GM23248 (cell line): ENCODE results near the gene PGAP6. TPM values are rescaled to one million over a fixed set of nuclear protein-coding genes. Genes with fewer than 3 reads are reported as not detected.

Experiments
- DNase-seq: peaks from one replicate; pipeline ENCODE4 v3.0.0-alpha.2; 2015
- H2AFZ ChIP-seq: fragments of 200-600 bp; sonication (generic); 2 replicates; pipeline ENCODE4 v1.6.1; 2016; ENCODE audit warnings: antibody characterized with exemption
- H3F3A ChIP-seq: fragments of 200-600 bp; sonication (generic); 2 replicates; pipeline ENCODE4 v1.6.1; 2016; ENCODE audit warnings: mild to moderate bottlenecking, antibody characterized with exemption, mixed run types; ENCODE audit not compliant: insufficient read depth
- H3K27ac ChIP-seq: fragments of 200-600 bp; sonication (generic); 2 replicates; pipeline ENCODE4 v1.5.1; 2016; ENCODE audit warnings: mild to moderate bottlenecking
- H3K27me3 ChIP-seq: fragments of 200-600 bp; sonication (generic); replicated peaks from 2 replicates; pipeline ENCODE4 v1.6.1; 2016; ENCODE audit warnings: mild to moderate bottlenecking; ENCODE audit not compliant: insufficient read depth
- H3K36me3 ChIP-seq: fragments of 200-600 bp; sonication (generic); 2 replicates; pipeline ENCODE4 v1.6.1; 2016; ENCODE audit warnings: low read depth, mild to moderate bottlenecking
- H3K4me1 ChIP-seq: fragments of 200-600 bp; sonication (generic); 2 replicates; pipeline ENCODE4 v1.6.1; 2016; ENCODE audit warnings: mild to moderate bottlenecking; ENCODE audit not compliant: insufficient read depth
- H3K4me2 ChIP-seq: fragments of 200-600 bp; sonication (generic); one replicate; pipeline ENCODE4 v1.6.1; 2016; ENCODE audit warnings: mild to moderate bottlenecking; ENCODE audit not compliant: unreplicated experiment
- H3K4me3 ChIP-seq: fragments of 200-600 bp; sonication (generic); 2 replicates; pipeline ENCODE4 v1.5.1; 2016; ENCODE audit warnings: mild to moderate bottlenecking
- H3K79me2 ChIP-seq: fragments of 200-600 bp; sonication (generic); 2 replicates; pipeline ENCODE4 v1.6.1; 2016; ENCODE audit warnings: mild to moderate bottlenecking; ENCODE audit not compliant: insufficient read depth
- H3K9ac ChIP-seq: fragments of 200-600 bp; sonication (generic); 2 replicates; pipeline ENCODE4 v1.6.1; 2016; ENCODE audit warnings: mild to moderate bottlenecking
- H3K9me2 ChIP-seq: fragments of 200-600 bp; sonication (generic); 2 replicates; pipeline ENCODE4 v1.6.1; 2016; ENCODE audit warnings: mixed run types, mild to moderate bottlenecking, moderate library complexity; ENCODE audit not compliant: insufficient read depth
- H3K9me3 ChIP-seq: fragments of 200-600 bp; sonication (generic); one replicate; pipeline ENCODE4 v1.6.1; 2017; ENCODE audit warnings: low read depth
- H4K20me1 ChIP-seq: fragments of 200-600 bp; sonication (generic); 2 replicates; pipeline ENCODE4 v1.6.0; 2016; ENCODE audit not compliant: insufficient read depth
- EZH2 ChIP-seq: fragments of 200-600 bp; sonication (generic); IDR thresholded peaks from 2 replicates; pipeline ENCODE4 v1.6.1; 2018; ENCODE audit warnings: antibody characterized with exemption, mild to moderate bottlenecking; ENCODE audit not compliant: insufficient read depth, poor library complexity, severe bottlenecking
- EZH2phosphoT487 ChIP-seq: fragments of 200-600 bp; sonication (generic); IDR thresholded peaks from 2 replicates; pipeline ENCODE4 v1.6.1; 2018; ENCODE audit warnings: antibody characterized with exemption, moderate library complexity, mild to moderate bottlenecking, low read depth; ENCODE audit not compliant: insufficient read depth
- WGBS, 2 experiments: methylation state at CpG; one replicate each; pipeline ENCODE4 v1.1.6; 2015 to 2017; ENCODE audit warnings: low lambda C conversion rate in 2 of 2, low coverage in 1 of 2; ENCODE audit errors: missing lambda C conversion rate in 2 of 2; 5-methylcytosine and 5-hydroxymethylcytosine counted together
- in situ Hi-C: fragments of 300-500 bp; cut with MboI; formaldehyde crosslinking; loops from 2 replicates; pipeline ENCODE4 v1.15.0; 2020
- polyA plus RNA-seq: library from polyadenylated mRNA; unstranded; fragments of >200 nt; fragmentation: Nextera tagmentation; extraction: Ambion mirVana; gene quantifications from 2 replicates; pipeline ENCODE4 v1.2.1, GENCODE V29; 2016
- total RNA-seq: library from RNA; depleted of rRNA; stranded (reverse); fragments of >200 nt; shearing (Covaris generic); gene quantifications from 2 replicates; pipeline ENCODE4 v1.2.3, GENCODE V29; 2014; rRNA removed

Gene PGAP6
- total and polyA plus RNA-seq, 2 experiments from 2014 or later: 16.4 to 78.4 TPM

DNA sequence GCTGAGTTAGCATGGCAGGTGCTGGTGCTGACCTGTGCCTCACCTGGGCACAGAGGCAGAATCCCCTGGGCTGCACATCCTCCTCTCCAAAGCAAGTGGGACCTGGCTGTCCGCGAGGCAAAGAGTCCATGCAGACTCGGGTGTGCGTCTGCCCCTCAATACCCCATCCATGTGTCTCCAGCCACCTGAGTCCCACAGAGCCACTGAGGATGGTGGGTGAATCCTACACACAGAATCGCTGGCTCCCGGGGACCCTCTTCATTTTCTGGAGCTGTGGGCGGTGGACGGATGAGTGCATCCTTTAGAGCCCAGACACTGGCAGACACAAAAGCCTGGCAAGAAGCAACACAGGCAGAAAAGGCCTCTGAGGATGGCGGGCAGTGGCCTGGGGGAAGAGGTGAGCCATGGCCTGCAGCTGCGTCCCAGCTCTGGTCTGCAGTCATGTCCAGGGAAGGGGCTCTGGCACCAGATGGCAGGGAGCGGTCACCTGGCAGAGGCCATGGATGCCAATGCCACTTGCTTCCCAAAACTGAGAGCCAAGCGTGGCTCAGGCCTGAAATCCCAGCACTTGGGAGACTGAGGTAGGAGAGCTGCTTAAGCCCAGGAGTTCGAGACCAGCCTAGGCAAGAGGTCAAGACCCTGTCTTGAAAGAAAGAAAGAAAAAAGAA is 59.2 kb downstream of the PGAP6 start:
- H3K9me2 ChIP-seq: no peaks in the 10 kb centered on the region
- H4K20me1 ChIP-seq: peaks cover 8% of the 10 kb centered on the region
- 91 to 93% methylated on average over 13 of the region's 13 CpGs for WGBS, 2 experiments
- H3K4me3 ChIP-seq: no peak overlapping the region
- peaks cover 5% of the 10 kb centered on the region; the same call in 1 of the 2 replicates for H3K4me1 ChIP-seq
- H3K27ac ChIP-seq: no peak overlapping the region
- H3K9me3 ChIP-seq: no peaks in the 10 kb centered on the region
- H3K79me2 ChIP-seq: peaks cover 94% of the 10 kb centered on the region
- H2AFZ ChIP-seq: no peak overlapping the region
- no peak for TF ChIP-seq EZH2
- TF ChIP-seq EZH2phosphoT487: no peak
- DNase-seq: no peak
- peaks cover 7% of the 10 kb centered on the region; the same call in 1 of the 2 replicates for H3F3A ChIP-seq
- in situ Hi-C loops: no loop called here
- no peak overlapping the region for H3K9ac ChIP-seq
- H3K27me3 ChIP-seq: no peaks in the 10 kb centered on the region
- H3K4me2 ChIP-seq: no peak overlapping the region
- H3K36me3 ChIP-seq: no peaks in the 10 kb centered on the region

DNA sequence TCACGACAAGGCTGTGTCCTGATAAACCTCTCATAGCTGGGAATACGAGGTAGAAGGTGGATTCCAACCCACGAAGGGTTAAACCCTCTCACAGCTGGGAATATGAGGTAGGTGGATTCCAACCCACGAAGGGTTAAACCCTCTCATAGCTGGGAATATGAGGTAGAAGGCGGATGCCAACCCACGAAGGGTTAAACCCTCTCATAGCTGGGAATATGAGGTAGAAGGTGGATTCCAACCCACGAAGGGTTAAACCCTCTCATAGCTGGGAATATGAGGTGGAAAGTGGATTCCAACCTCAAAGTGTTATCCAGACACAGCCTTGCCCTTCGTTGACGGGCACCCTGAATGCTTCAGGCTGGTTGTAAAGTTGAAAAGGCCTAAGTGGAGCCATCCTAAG is 60.2 kb downstream of the PGAP6 start:
- in situ Hi-C loops: no loop called here

More for the DNA sequence above, 60.2 kb downstream of the PGAP6 start:
- Histone ChIP-seq H3K27ac (no peak overlapping the region), H2AFZ (no peak overlapping the region), H3K9me2 (no peaks in the 10 kb centered on the region), H3K36me3 (no peaks in the 10 kb centered on the region), H3K4me1 (no peaks in the 10 kb centered on the region), H3K9ac (no peak overlapping the region), H3K4me2 (no peak overlapping the region), H3F3A (peaks cover 7% of the 10 kb centered on the region; the same call in 1 of the 2 replicates), H4K20me1 (peaks cover 8% of the 10 kb centered on the region), H3K9me3 (no peaks in the 10 kb centered on the region), H3K4me3 (no peak overlapping the region), H3K27me3 (no peaks in the 10 kb centered on the region), H3K79me2 (peaks cover 95% of the 10 kb centered on the region)
- no peak for DNase-seq
- TF ChIP-seq EZH2 (no peak), EZH2phosphoT487 (no peak)
- 77 to 80% methylated on average over 9 of the region's 9 CpGs for WGBS, 2 experiments

Other genes starting within 250 kb of the PGAP6 start
- 6.4 and 10.6 TPM in 2 replicates for gene NPRL3, start 243.3 kb downstream of the PGAP6 start, total RNA-seq
- 11.6 and 13.6 TPM in 2 replicates for gene NPRL3, start 243.3 kb downstream of the PGAP6 start, polyA plus RNA-seq
- not detected in 2 replicates for gene HBZ, start 229.3 kb downstream of the PGAP6 start, total RNA-seq
- gene HBZ, start 229.3 kb downstream of the PGAP6 start, polyA plus RNA-seq: not detected in 2 replicates
- gene HBM, start 216.0 kb downstream of the PGAP6 start, total RNA-seq: not detected in 2 replicates
- gene HBM, start 216.0 kb downstream of the PGAP6 start, polyA plus RNA-seq: not detected in 2 replicates
- not detected in 2 replicates for gene HBA2, start 209.1 kb downstream of the PGAP6 start, total RNA-seq
- not detected in 2 replicates for gene HBA2, start 209.1 kb downstream of the PGAP6 start, polyA plus RNA-seq
- gene HBA1, start 205.3 kb downstream of the PGAP6 start, total RNA-seq: not detected in 2 replicates
- not detected in 2 replicates for gene HBA1, start 205.3 kb downstream of the PGAP6 start, polyA plus RNA-seq
- gene HBQ1, start 201.5 kb downstream of the PGAP6 start, total RNA-seq: not detected in 2 replicates
- gene HBQ1, start 201.5 kb downstream of the PGAP6 start, polyA plus RNA-seq: not detected in 2 replicates
- 49.6 and 78.5 TPM in 2 replicates for gene LUC7L, start 152.5 kb downstream of the PGAP6 start, total RNA-seq
- 35.6 and 37.3 TPM in 2 replicates for gene LUC7L, start 152.5 kb downstream of the PGAP6 start, polyA plus RNA-seq
- gene FAM234A, start 147.2 kb downstream of the PGAP6 start, total RNA-seq: 165 and 202 TPM in 2 replicates
- 113 and 119 TPM in 2 replicates for gene FAM234A, start 147.2 kb downstream of the PGAP6 start, polyA plus RNA-seq
- 2.4 and 7.0 TPM in 2 replicates for gene RGS11, start 106.0 kb downstream of the PGAP6 start, total RNA-seq
- 4.4 and 4.5 TPM in 2 replicates for gene RGS11, start 106.0 kb downstream of the PGAP6 start, polyA plus RNA-seq
- 0.65 TPM in 1 of 2 replicates, not detected in the other for gene ARHGDIG, start 101.4 kb downstream of the PGAP6 start, total RNA-seq
- 0.38 and 0.40 TPM in 2 replicates for gene ARHGDIG, start 101.4 kb downstream of the PGAP6 start, polyA plus RNA-seq
- not detected in 2 replicates for gene PDIA2, start 98.8 kb downstream of the PGAP6 start, total RNA-seq
- not detected in 2 replicates for gene PDIA2, start 98.8 kb downstream of the PGAP6 start, polyA plus RNA-seq
- gene AXIN1, start 29.3 kb downstream of the PGAP6 start, total RNA-seq: 25.5 and 27.1 TPM in 2 replicates
- gene AXIN1, start 29.3 kb downstream of the PGAP6 start, polyA plus RNA-seq: 3.0 and 3.3 TPM in 2 replicates
- gene MRPL28, start 11.4 kb downstream of the PGAP6 start, total RNA-seq: 94.1 and 103 TPM in 2 replicates
- 108 and 110 TPM in 2 replicates for gene MRPL28, start 11.4 kb downstream of the PGAP6 start, polyA plus RNA-seq
- gene NME4, start 15.2 kb upstream of the PGAP6 start, total RNA-seq: 128 and 175 TPM in 2 replicates
- 283 and 293 TPM in 2 replicates for gene NME4, start 15.2 kb upstream of the PGAP6 start, polyA plus RNA-seq
- gene DECR2, start 19.9 kb upstream of the PGAP6 start, total RNA-seq: 7.8 and 8.9 TPM in 2 replicates
- 25.2 and 26.1 TPM in 2 replicates for gene DECR2, start 19.9 kb upstream of the PGAP6 start, polyA plus RNA-seq
- 27.8 and 33.5 TPM in 2 replicates for gene RAB11FIP3, start 43.7 kb upstream of the PGAP6 start, total RNA-seq
- gene RAB11FIP3, start 43.7 kb upstream of the PGAP6 start, polyA plus RNA-seq: 0.46 and 1.2 TPM in 2 replicates
- gene CAPN15, start 145.7 kb upstream of the PGAP6 start, total RNA-seq: 68.0 and 69.4 TPM in 2 replicates
- 5.4 and 5.7 TPM in 2 replicates for gene CAPN15, start 145.7 kb upstream of the PGAP6 start, polyA plus RNA-seq
- gene PRR35, start 178.4 kb upstream of the PGAP6 start, total RNA-seq: not detected in 2 replicates
- gene PRR35, start 178.4 kb upstream of the PGAP6 start, polyA plus RNA-seq: not detected in 2 replicates
- 0.11 and 0.13 TPM in 2 replicates for gene NHLRC4, start 185.0 kb upstream of the PGAP6 start, total RNA-seq
- 0.20 TPM in 1 of 2 replicates, not detected in the other for gene NHLRC4, start 185.0 kb upstream of the PGAP6 start, polyA plus RNA-seq
- 35.0 and 43.5 TPM in 2 replicates for gene PIGQ, start 188.0 kb upstream of the PGAP6 start, total RNA-seq
- 31.6 and 33.9 TPM in 2 replicates for gene PIGQ, start 188.0 kb upstream of the PGAP6 start, polyA plus RNA-seq
- gene RAB40C, start 208.1 kb upstream of the PGAP6 start, total RNA-seq: 18.8 and 28.3 TPM in 2 replicates
- gene RAB40C, start 208.1 kb upstream of the PGAP6 start, polyA plus RNA-seq: 9.5 TPM in 2 replicates
- not detected in 2 replicates for gene WFIKKN1, start 249.0 kb upstream of the PGAP6 start, total RNA-seq
- gene WFIKKN1, start 249.0 kb upstream of the PGAP6 start, polyA plus RNA-seq: not detected in 2 replicates